Occipital lobe (tissue), 2 donors: ENCODE data around the gene PRKCA. TPM values are rescaled to one million over a fixed set of nuclear protein-coding genes. Genes with fewer than 3 reads are reported as not detected.
A peak's percentile ranks its signal among the peaks of the same experiment; 100 is the strongest.

ENCODE experiments used
- DNase-seq: peaks from one replicate; lab custom pipeline; 2025; lab: John Stamatoyannopoulos, UW
- total RNA-seq: library from RNA; depleted of rRNA; stranded (reverse); fragments of >200 nt; gene quantifications from one replicate; pipeline ENCODE4 v1.2.3, GENCODE V29; 2014

PRKCA gene
- total RNA-seq, 1 donor from 2014 or later, result 29.9 TPM

DNA sequence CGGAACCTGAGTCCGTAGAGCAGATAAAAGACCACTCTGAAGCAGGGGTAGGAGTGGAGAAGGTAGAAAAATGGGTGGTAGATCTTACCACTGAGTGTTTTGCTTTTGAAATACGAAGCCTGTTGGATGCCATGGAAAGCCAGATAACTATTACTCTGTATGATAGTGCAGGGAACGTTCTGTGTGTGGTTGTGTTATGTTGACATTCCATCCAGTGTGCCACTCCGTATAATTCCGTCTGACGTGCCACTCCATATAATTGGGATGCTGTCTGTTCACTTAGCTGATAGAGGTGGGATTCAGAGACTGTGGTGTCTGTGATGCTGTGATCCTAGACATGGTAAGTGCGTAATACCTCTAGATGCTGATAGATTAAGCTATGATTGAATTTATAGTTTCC lies 269.3 kb downstream of the PRKCA start:
- DNase-seq, result no peak

DNA sequence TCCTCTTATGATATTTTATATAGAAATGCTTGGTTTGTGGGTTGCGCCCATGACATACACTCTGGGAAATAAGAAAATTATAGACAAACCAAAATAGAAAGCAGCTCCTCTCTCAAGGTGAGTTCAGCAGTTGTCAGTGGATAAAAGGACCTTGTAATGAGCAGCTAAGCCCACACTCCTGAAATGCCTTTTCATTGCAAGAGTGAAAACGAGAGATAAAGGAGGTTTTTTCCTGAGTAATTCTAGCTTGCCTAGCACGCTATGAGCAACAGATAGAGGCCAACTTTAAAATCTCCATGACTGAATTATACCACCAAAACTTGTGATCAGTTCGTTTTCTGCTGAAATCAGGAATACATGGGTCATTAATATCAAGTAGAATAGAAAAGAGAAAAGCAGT lies 270.7 kb downstream of the PRKCA start:
- DNase-seq, result no peak

DNA sequence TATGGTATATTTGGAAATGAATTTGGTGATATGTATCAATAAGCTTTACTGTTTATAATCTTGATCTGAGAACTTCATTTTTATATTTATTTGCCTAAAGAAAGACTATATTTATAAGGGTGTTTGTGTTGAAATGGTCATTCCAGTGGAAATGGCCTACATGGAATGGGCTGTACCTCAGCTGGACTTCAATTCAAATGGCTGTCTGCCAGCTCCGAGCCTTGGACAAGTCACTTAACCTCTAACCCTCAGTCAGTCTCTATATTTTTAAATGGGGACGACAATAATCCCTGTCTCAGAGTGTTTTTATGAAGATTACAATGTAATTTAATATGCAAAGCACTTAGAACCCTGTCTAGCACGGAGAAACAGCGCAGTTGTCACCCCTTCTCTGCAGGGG lies 271.7 kb downstream of the PRKCA start:
- no peak for DNase-seq

DNA sequence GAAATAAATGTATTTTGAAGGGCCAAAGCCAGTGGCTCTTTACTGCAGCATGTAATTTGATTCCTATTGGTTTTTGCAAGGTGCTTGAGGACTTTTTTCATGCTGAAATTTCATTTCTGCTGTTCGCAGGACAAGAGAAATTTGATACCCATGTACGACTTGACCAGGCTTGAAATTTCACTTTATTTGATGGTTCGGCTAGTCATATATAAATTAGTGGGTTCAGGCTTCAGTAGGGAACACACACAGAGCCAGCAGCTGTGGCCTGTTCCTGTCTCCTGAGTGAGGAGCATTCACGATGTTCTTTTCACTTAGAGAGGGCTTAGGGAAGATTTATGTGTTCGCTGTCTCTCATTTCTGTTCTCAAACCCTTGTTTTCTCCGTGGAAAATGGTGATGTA lies 274.1 kb downstream of the PRKCA start:
- no peak for DNase-seq

DNA sequence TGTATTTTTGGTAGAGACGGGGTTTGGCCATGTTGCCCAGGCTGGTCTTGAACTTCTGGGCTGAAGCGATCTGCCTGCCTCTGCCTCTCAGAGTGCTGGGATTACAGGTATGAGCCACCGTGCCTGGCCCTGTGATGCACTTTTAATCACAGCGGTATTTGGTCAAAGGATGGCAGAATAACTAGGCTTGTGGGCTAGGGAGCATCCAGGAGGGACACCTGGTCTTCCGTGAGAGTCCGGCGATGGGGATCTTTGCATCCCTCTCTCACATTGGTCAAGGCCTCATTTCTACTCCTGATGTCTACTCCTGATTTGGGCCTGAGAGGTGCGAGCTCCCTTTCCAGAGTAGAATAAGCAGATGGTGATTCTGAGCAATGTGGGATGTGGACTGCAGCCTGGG lies 274.6 kb downstream of the PRKCA start:
- no peak for DNase-seq

DNA sequence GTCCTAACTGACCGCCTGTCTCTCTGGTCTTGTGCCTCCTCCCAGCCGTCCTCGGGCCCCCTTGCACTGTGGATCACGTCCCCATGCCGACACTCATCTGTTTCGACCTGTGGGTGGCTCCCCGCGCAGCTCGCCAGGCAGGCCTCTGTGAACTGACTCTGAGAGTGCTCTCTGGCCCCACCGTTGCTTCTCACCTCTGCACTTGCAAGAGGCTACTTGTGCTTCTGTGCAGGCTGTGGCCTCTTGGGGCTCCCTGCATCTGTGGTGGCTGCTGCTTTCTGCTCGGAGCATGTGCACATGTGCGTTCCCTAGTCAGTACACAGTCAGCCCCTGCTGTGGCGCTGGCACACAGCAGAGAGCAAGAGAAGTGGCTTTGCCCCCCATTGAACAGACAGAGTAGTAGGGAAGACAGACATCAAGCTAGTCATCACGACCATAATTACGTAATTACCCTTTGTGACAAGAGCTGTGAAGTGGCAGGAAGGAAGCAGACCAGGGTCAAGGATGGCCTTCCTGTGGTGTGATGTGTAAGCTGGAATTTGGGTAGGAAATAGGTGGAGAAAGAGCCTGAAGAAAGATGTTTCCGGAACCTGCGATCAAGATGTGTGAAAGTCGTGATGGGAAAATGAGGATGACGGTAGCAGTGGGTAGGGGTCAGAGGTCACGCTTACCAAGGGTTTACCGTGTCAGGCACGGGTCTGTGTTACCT lies 276.5 kb downstream of the PRKCA start:
- no peak for DNase-seq

DNA sequence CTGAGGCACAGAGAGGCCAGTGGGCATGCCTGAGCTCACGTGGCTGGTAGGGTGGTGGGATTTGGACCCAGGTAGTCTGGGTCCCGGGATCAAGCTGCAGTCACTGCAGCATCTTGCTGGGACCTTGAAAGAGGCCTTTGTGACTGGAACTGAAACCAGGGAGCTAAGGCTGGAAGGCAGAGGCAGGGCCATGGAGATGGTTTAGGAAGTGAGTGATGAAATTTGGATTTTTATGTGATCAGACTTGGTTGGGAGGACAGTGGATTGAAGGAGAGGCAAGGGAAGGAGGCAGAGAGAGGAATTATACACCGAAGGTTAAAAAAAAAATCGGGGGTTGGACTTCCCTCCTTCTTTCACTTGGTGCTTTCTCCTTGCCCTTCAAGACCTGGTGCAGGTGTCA lies 277.1 kb downstream of the PRKCA start:
- no peak for DNase-seq

DNA sequence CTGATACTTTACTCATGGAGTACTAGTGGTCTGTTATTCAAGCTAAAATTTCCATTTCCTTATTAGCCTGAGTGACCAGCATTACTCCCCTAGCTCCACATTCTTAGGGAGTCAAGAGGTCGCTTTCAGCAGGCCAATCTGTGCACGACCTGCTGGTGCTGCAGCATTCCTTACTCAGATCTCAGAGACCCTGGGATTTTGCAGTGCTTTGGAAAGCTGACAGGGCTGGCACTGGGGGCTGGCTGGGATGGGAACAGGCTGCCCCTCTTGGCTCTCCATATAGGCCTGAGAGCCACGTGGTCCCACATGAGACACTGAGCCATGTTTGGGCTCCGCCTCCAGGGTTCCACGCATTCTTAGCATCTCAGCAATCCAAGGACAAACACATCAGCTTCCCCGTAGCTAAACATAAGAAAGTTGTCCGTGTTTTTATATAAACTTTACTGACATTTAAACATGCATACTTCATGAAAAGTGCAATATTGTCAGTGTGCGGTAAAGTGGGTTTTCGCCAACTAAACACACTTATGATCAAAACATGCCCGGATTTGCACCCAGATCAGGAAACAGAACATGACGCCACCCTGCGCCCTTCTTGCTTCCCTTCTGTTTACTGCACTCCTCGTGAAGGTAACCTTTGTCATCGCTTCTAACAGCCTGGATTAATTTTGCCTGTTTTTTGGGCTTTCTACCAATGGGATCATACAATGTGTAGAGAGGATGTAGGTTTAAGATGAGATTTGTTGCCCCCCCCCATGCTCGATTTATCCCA lies 278.0 kb downstream of the PRKCA start:
- no peak for DNase-seq

DNA sequence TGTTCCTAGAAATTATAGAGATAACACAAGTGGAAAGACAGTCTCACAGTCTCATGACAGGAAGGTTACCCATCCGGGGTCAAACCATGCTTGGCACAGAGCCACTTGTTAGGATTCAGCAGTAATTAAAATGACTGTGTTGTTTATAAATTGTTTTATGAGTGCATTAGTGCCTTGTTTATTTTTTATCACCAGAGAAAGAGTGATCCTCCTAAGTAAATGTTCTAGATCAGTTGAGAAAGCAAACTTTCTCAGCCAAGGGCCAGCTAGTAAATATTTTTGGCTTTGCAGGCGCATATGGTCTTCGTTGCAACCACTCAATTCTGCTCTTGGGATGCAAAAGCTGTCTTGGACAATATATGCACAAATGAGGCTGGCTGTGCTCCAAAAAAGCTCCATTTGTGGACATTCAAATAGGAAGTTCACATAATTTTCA lies 278.6 kb downstream of the PRKCA start:
- DNase-seq, result no peak

DNA sequence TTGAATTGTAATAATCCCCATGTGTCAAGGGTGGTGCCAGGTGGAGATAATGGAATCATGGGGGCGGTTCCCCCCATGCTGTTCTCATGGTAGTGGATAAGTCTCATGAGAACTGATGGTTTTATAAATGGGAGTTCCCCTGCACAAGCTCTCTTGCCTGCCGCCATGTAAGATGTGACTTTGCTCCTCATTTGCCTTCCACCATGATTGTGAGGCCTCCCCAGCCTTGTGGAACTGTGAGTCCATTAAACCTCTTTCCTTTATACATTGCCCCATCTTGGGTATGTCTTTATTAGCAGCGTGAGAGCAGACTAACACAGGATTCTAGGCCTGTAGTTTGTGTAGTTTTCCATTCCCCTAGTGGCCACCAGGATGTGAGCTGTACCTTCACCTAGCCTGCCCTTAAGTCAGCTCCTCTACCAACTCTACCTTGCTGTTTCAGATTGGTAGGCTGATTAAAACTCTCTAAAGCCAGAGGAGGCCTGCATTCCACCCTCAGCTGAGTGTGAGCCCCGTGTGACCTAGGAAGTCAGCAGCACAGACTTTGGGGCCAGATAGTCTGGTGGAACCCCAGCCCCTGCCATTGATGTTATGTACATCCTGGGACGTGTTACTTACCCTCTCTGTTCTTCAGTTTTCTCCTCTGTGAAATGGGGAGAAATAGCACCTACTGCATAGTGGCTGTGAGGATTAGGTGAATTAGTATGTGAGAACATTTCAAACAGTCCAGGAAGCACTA lies 280.1 kb downstream of the PRKCA start:
- DNase-seq, result no peak

DNA sequence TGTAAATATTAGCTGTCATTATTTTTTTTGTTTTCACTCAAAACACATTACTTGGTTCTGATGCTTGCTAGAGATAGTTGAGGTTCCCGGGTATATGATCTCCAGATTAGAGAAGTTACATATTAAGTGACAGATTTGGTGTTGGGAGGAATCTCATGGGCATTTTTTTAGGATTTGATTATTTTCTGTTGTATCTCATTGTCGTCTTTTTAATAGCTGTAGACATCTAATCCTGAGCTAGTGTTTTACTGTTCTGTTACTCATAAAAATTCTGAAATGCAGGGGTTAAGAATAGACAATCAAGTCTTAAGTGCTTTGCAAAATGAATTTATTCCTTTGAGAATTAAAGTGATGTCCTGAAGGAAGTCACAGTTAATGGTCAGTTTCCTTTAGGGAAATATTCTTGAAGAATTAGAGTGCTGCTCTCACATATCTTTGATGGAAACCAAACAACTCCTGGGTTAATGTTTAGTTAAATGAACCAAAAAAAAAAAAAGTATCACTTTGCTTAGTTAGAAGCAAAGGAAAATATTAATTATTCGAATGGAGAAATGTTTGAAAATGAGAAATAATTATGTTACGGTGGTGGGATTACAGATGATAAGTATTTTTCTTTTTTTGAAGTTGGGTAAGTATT lies 280.8 kb downstream of the PRKCA start:
- DNase-seq, result no peak

DNA sequence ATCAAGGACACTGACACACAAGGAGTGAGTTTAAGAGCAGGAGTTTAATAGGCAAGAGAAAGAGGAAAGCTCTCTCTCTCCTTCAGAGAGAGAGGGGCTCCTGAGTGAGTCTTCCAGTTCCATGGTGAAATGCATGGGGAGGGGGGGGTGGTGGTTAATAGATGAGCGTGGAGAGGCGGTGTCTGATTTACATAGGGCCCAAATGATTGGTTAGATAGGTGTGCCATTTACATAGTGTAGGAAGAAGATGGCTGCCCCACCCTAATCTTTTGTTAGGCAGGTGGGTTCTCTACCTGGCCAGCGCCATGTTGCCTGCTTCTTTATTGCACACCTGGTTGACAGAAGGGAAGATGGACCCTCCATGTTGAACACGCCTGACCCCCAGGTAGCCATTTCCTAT lies 282.5 kb downstream of the PRKCA start:
- DNase-seq, result no peak

DNA sequence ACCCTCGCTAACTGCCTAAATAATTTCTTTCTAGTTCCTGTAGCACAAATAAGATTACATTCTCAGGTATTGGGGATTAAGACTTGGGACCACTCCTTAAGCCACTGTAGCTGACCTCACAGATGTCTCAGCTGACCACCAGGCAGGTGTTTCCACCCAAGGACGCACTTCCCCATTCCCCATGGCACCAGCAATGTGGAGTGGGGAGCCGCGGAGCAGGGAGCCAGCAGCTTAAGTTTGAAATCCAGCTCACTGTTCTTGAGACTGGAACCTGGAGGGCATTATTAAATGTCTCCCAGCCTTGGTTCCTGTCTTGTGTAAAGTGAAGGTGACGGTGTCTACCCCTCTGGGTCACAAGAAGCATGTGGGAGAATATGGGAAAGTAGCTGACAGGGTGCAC lies 283.1 kb downstream of the PRKCA start:
- no peak for DNase-seq

DNA sequence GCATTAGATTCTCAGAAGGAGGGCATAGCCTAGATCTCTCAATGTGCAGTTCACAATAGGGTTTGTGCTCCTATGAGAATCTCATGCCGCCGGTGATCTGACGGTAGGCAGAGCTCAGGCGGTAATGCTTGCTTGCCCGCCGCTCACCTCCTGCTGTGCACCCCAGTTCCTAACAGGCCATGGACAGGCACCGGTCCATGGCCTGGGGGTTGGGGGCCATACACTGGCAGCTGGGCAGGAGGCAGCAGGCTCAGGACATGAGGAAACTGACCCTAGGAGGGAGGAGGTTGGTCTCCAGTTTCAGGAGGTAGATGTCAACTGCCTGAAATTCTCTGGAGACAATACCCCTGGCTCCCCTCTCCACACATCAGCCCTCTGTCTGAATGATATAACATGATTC lies 287.5 kb downstream of the PRKCA start:
- no peak for DNase-seq

DNA sequence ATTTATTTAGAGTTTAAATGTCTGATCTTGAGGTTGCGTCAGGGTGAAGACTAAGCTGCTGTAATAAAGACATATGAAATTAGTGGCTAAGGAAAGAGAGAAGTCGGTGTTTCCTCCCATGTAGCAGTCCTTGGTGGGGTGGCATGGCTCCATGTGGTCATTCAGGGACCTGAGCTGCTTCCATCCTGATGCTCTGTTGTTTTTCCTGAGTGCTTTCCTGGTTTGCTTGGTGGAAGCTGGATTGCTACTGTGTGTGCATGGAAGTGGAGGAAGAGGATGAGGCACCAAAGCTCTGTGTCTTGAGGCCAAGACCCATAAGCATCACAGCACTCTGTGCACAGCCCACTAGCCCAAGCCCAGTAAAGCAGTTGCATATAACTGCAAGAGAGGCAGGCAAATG lies 290.7 kb downstream of the PRKCA start:
- no peak for DNase-seq

DNA sequence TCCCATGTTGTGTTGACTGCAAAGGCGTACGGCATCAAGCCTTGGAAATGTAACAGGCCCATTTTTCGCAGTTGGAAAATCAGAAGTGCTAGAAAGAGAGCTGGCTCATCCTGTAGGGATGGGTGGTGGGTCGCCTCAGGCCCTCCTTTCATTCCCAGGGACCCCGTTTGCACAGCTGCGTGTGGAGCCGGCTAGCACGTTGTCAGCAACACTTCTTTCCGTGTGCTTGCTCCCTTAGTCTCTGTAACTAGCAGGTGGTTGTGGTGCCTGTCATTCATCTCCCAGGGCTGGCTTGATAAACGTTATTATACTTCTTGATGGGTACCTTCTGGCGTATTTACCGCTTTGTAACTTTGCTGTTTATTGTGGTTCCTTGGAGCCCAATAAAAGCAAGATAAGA lies 293.5 kb downstream of the PRKCA start:
- DNase-seq, result no peak

DNA sequence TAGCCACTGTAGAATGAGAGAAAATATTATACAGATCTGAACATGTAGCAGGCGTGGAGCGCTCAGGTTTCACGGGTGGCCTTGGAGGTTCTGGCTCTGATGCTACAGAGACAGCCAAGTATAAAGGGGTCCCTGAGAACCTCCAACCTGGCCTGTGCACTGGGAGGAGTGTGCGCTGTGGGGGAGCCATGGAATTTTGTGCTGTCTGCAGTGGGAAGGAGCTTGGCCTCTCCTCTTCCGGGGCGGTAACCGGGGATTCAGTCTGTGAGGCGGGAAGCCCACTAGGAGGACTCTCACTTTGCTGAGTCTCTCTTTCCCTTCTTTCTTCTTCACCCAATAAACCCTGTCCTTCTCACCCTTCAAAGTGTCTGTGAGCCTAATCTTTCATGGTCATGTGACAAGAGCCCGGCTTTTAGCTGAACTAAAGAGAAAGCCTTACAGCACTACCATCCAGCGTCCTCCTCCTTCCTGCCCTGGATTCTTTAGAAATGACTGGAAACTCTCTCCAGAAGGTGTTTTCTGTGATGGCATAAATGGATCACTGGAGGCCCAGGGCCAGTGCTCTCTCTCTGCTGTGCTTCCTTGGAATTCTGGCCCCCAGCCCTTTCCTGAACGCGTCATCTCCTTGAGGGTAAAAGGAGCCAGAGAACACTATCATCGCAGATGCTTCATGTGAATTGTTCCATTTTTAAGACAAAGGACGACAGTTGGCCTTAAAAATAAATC lies 300.4 kb downstream of the PRKCA start:
- peak; percentile 20 for DNase-seq

DNA sequence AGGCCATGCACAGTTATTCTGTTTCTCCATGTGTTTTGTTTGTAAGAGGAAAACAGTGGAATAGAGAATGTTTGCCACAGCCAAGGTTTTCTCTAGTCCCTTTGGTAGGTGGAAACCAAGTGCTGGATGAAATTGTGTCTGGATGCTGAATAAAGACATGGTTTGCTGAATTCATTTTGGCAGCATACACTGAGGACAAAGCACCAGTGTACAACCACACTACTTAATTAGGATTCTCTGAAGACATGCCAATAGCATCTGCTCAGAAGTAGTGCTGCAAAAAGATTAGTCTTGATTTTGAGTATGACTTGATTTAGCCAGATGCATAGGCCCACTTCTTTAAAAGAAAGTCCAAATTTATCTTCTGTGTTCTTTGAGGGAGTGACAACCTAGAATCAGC lies 302.0 kb downstream of the PRKCA start:
- peak; percentile 10 for DNase-seq

DNA sequence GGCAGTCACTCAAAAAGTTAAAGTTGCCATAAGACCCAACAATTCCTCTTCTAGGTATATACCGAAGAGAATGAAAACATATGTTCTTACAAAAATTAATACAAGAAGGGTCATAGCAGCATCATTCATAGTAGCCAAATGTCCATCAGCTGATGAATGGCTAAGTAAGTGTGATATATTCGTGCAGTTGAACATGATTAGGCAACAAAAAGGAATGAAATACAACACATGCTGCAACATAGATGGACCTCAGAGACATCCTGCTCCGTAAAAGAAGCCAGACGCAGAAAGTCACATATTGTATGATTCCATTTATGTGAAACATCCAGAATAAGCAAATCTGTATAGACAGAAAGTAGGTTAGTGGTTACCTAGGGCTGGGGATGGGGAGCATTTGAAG lies 303.1 kb downstream of the PRKCA start:
- DNase-seq, result no peak

DNA sequence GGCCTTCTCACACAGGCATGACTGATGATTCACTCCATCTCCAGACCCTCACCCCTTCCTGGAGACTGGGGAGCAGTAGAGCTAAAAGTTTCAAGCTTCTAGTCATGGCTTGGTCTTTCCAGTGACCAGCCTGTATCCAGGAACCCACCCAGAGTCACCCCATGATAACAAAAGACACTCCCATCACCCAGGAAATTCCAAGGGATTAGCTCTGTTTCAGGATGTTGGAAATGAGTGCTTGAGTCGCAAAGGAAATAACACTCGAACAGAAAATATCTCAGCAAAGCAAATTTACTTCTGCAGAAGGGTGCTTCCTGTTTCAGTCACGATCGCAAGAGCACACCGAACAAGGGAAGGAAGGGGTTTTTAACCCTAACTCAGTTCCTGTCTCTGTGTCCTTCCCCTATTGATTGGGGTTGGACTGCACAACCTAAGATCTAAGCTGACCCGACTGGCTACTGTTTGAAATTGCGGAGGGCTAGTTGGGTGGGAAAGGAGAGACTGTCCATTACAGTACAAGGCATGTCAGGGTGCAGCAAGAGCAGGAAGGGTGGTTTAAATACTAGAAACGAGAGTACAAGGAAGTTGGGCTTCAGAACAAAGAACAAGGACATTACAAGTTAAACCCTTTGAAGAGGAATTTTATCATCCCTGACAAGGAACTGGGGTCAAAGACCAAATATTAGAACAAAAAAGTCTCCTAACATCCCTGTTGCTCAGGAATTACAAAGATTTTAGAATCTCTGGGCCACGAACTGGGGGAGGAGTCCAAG lies 308.1 kb downstream of the PRKCA start:
- DNase-seq, result no peak

DNA sequence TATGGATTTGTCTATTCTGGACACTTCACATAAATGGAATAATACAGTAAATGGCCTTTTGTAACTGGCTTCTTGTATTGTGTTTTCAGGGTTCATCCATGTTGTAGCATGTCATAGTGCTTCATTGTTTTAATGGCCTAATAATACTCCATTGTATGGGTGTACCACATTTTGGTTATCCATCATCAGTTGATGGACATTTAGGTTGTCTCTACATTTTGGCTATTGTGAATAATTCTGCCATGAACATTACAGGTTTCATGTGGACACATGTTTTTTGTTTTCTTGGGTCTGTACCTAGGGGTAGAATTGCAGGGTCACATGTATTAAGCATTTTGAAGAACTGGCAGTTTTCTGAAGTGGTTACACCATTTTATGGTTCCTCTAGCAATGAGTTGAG lies 309.0 kb downstream of the PRKCA start:
- DNase-seq, result no peak
